Measurements from ENCODE around the gene CPT2. TPM values are rescaled to one million over a fixed set of nuclear protein-coding genes. Genes with fewer than 3 reads are reported as not detected.
A peak's percentile ranks its signal among the peaks of the same experiment; 100 is the strongest.

Gene CPT2
- total and polyA plus RNA-seq, 2 of the 13 experiments (the other 11 are each of a cell fraction or from before 2014, with no cell fraction given): 12.6 to 14.6 TPM

DNA sequence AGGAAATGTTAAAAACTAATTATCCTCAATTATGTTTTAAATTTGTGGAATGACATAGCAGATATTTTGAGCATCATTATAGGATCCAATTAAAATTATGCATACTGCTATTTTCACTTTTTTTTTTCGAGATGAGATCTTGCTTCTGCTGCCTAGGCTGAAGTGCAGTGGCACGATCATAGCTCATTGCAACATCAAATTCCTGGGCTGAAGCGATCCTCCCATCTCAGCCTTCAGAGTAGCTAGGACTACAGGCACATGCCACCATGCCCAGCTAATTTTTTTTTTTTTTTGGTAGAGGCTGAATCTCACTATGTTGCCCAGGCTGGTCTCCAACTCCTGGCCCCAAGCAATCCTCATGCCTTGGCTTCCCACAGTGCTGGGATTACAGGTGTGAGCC, 42.9 kb upstream of the CPT2 start:
- TF ChIP-seq ZFP90 (CRISPR knock-in tag; IDR thresholded peaks at IDR 0.05; ENCODE audit: borderline replicate concordance) (peak; percentile 50; the same call in 1 of the 2 replicates), CEBPB (IDR thresholded peaks at IDR 0.05; ENCODE audit: borderline replicate concordance, low read depth, low read length) (peak; percentile 83), SRF (IDR thresholded peaks at IDR 0.05; ENCODE audit: low read depth, low read length) (no peak), CEBPG (CRISPR knock-in tag; IDR thresholded peaks at IDR 0.05) (peak; percentile 64), TEAD3 (CRISPR knock-in tag; optimal IDR thresholded peaks at IDR 0.05; ENCODE audit: borderline replicate concordance) (peak; percentile 89)
- TF ChIP-seq, protein P1, sequence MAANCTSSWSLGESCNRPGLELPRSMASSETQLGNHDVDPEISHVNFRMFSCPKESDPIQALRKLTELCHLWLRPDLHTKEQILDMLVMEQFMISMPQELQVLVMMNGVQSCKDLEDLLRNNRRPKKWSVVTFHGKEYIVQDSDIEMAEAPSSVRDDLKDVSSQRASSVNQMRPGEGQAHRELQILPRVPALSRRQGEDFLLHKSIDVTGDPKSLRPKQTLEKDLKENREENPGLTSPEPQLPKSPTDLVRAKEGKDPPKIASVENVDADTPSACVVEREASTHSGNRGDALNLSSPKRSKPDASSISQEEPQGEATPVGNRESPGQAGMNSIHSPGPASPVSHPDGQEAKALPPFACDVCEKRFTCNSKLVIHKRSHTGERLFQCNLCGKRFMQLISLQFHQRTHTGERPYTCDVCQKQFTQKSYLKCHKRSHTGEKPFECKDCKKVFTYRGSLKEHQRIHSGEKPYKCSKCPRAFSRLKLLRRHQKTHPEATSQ (CRISPR knock-in tag; IDR thresholded peaks at IDR 0.05; ENCODE audit: borderline replicate concordance): no peak
- TF ChIP-seq, protein P2, sequence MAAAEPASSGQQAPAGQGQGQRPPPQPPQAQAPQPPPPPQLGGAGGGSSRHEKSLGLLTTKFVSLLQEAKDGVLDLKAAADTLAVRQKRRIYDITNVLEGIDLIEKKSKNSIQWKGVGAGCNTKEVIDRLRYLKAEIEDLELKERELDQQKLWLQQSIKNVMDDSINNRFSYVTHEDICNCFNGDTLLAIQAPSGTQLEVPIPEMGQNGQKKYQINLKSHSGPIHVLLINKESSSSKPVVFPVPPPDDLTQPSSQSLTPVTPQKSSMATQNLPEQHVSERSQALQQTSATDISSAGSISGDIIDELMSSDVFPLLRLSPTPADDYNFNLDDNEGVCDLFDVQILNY (CRISPR knock-in tag; conservative IDR thresholded peaks at IDR 0.05): no peak
- TF ChIP-seq, protein P3, sequence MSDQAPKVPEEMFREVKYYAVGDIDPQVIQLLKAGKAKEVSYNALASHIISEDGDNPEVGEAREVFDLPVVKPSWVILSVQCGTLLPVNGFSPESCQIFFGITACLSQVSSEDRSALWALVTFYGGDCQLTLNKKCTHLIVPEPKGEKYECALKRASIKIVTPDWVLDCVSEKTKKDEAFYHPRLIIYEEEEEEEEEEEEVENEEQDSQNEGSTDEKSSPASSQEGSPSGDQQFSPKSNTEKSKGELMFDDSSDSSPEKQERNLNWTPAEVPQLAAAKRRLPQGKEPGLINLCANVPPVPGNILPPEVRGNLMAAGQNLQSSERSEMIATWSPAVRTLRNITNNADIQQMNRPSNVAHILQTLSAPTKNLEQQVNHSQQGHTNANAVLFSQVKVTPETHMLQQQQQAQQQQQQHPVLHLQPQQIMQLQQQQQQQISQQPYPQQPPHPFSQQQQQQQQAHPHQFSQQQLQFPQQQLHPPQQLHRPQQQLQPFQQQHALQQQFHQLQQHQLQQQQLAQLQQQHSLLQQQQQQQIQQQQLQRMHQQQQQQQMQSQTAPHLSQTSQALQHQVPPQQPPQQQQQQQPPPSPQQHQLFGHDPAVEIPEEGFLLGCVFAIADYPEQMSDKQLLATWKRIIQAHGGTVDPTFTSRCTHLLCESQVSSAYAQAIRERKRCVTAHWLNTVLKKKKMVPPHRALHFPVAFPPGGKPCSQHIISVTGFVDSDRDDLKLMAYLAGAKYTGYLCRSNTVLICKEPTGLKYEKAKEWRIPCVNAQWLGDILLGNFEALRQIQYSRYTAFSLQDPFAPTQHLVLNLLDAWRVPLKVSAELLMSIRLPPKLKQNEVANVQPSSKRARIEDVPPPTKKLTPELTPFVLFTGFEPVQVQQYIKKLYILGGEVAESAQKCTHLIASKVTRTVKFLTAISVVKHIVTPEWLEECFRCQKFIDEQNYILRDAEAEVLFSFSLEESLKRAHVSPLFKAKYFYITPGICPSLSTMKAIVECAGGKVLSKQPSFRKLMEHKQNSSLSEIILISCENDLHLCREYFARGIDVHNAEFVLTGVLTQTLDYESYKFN (CRISPR knock-in tag; conservative IDR thresholded peaks at IDR 0.05): no peak
- intact Hi-C loops (cut with micrococcal nuclease; ENCODE audit: unreplicated experiment): no loop called here
- Histone ChIP-seq H3K4me1 (ENCODE audit: insufficient read depth, low read length) (peaks cover 54% of the 10 kb centered on the region), H3K9ac (ENCODE audit: insufficient read depth, low read depth, low read length) (no peak overlapping the region), H3K27me3 (ENCODE audit: control insufficient read depth in 1 of 2, insufficient read depth in 2 of 2, low read length in 2 of 2) (peaks cover 0 to 1% of the 10 kb centered on the region in 2 experiments; a peak in 1 of 5 replicates), H4K20me1 (ENCODE audit: insufficient read depth, low read length) (no peaks in the 10 kb centered on the region), H3K36me3 (replicated peaks in 1 of 2; ENCODE audit: control insufficient read depth in 1 of 2, insufficient read depth in 2 of 2, low read length in 2 of 2) (no peaks in the 10 kb centered on the region), H3K4me2 (ENCODE audit: low read depth, low read length) (no peak overlapping the region), H2AFZ (ENCODE audit: low read length) (no peak overlapping the region), H3K27ac (ENCODE audit: extremely low read length, insufficient read depth, low read length) (no peak overlapping the region), H3K9me3 (ENCODE audit: low read length) (no peaks in the 10 kb centered on the region), H3K79me2 (ENCODE audit: insufficient read depth, low read length) (no peaks in the 10 kb centered on the region), H3K4me3 (replicated peaks in 1 of 3; ENCODE audit: insufficient read depth in 1 of 3, low read depth in 2 of 3, low read length in 3 of 3) (no peak overlapping the region)
- CTCF ChIA-PET (ENCODE audit: low intra/inter-chr PET ratio, low total read pairs): no interaction called here
- in situ Hi-C loops (cut with HindIII; ENCODE audit: extremely low pct_ligation_motif_present, low pct_unique_long_range_greater_than_20kb): no loop called here
- DNase-seq (ENCODE audit: low spot score) (no peak), FAIRE-seq (no peak), ATAC-seq (no peak; the same call in 2 of the 3 replicates)
- WGBS (ENCODE audit: low lambda C conversion rate): 13% methylated on average over 3 of the region's 3 CpGs
- POLR2A ChIA-PET: interaction anchor here (1.0 to 2.9 kb wide), 4 partner anchors 8 to 22 kb away, joined by 3 to 17 read pairs (median 6); no protein-coding TSS in a partner anchor
- BruUV-seq (replicated peaks): no TSS peak
